Brain pericyte (primary cell): ENCODE measurements around the gene QTRT2.
A peak's percentile ranks its signal among the peaks of the same experiment; 100 is the strongest.

ENCODE experiments used
- DNase-seq: peaks from one replicate; pipeline ENCODE4 v3.0.0-alpha.2; 2012; ENCODE audit warnings: low read depth, low spot score

QTRT2 gene

GRCh38 chr3:114078126-114078525 is 21.6 kb downstream of the QTRT2 start:
- DNase-seq, result no peak

GRCh38 chr3:114079761-114080160 is 23.2 kb downstream of the QTRT2 start:
- DNase-seq, result no peak

GRCh38 chr3:114080201-114080600 is 23.7 kb downstream of the QTRT2 start:
- no peak for DNase-seq

- DNase-seq, result no peak
Observed at GRCh38 chr3:114081037-114081436, 24.5 kb downstream of the QTRT2 start.

- DNase-seq, result no peak
Observed at GRCh38 chr3:114083112-114083511, 26.6 kb downstream of the QTRT2 start.

GRCh38 chr3:114086356-114086755 is 29.8 kb downstream of the QTRT2 start:
- DNase-seq, result no peak

- no peak for DNase-seq
Observed at GRCh38 chr3:114089675-114090074, 33.1 kb downstream of the QTRT2 start.

- DNase-seq, result no peak
Observed at GRCh38 chr3:114092151-114093015, 35.8 kb downstream of the QTRT2 start.

- no peak for DNase-seq
Observed at GRCh38 chr3:114093016-114093380, 36.5 kb downstream of the QTRT2 start.

GRCh38 chr3:114093596-114093995 is 37.1 kb downstream of the QTRT2 start:
- DNase-seq, result peak; percentile 31

GRCh38 chr3:114095796-114096195 is 39.3 kb downstream of the QTRT2 start:
- no peak for DNase-seq

GRCh38 chr3:114101101-114101500 is 44.6 kb downstream of the QTRT2 start:
- no peak for DNase-seq

GRCh38 chr3:114103181-114103580 is 46.6 kb downstream of the QTRT2 start:
- no peak for DNase-seq

GRCh38 chr3:114103858-114104257 is 47.3 kb downstream of the QTRT2 start:
- DNase-seq, result no peak

- no peak for DNase-seq
Observed at GRCh38 chr3:114104414-114104813, 47.9 kb downstream of the QTRT2 start.

- no peak for DNase-seq
Observed at GRCh38 chr3:114108137-114108536, 51.6 kb downstream of the QTRT2 start.

GRCh38 chr3:114110439-114110838 is 53.9 kb downstream of the QTRT2 start:
- no peak for DNase-seq

GRCh38 chr3:114111060-114111770 is 54.7 kb downstream of the QTRT2 start:
- no peak for DNase-seq

GRCh38 chr3:114112696-114113095 is 56.2 kb downstream of the QTRT2 start:
- no peak for DNase-seq

- no peak for DNase-seq
Observed at GRCh38 chr3:114114719-114115118, 58.2 kb downstream of the QTRT2 start.

GRCh38 chr3:114115143-114115542 is 58.6 kb downstream of the QTRT2 start:
- no peak for DNase-seq

GRCh38 chr3:114119776-114120175 is 63.2 kb downstream of the QTRT2 start:
- DNase-seq, result no peak

- DNase-seq, result no peak
Observed at GRCh38 chr3:114120211-114120610, 63.7 kb downstream of the QTRT2 start.
